ENCODE measurements around the gene CCDC74A.
A peak's percentile ranks its signal among the peaks of the same experiment; 100 is the strongest.
"Not testable (repeated sequence)": the region's sequence is repeated elsewhere in the genome, so short reads cannot be mapped to it uniquely, and the experiment has no call there.

The CCDC74A gene

GRCh38 chr2:131490616-131491468 is 36.8 kb upstream of the CCDC74A start:
- Histone ChIP-seq H3K4me3 (ENCODE audit: low read depth in 1 of 2, low read length in 2 of 2) (peak overlapping the region; percentile 30 to 83), H3K4me1 (ENCODE audit: control insufficient read depth in 1 of 2, insufficient read depth in 2 of 2, low read length in 2 of 2) (peaks cover 0 to 27% of the 10 kb centered on the region in 2 donors)
- H3K27me3 ChIP-seq (ENCODE audit: low read depth, low read length); H3K27ac ChIP-seq (ENCODE audit: low read length); H3K36me3 ChIP-seq (ENCODE audit: control insufficient read depth in 1 of 2, insufficient read depth in 2 of 2, low read length in 2 of 2); H3K9me3 ChIP-seq (ENCODE audit: control insufficient read depth in 1 of 2, low read length in 2 of 2): not testable (repeated sequence)

DNA sequence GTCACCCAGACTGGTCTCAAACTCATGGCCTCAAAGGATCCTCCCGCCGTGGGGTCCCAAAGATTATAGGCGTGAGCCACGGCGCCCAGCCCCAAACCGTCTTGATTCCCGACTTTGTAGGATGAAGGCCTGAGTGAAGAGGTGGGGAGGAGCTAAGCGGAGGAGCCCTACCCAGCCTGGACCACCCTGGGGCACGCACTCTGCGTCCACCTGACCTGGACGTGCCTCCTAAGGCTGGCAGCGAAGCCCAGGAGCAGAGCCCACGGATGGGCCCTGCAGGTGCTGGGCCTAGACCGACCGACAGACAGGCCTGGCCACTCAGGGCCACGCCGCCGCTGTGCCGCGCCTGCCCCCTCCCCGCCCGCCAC is 36.2 kb upstream of the CCDC74A start:
- not testable (repeated sequence) for H3K36me3 ChIP-seq (ENCODE audit: control insufficient read depth in 1 of 2, insufficient read depth in 2 of 2, low read length in 2 of 2); H3K9me3 ChIP-seq (ENCODE audit: control insufficient read depth in 1 of 2, low read length in 2 of 2); H3K27me3 ChIP-seq (ENCODE audit: low read depth, low read length); H3K27ac ChIP-seq (ENCODE audit: low read length)
- Histone ChIP-seq H3K4me3 (ENCODE audit: low read depth in 1 of 2, low read length in 2 of 2) (peak overlapping the region; percentile 30 to 83), H3K4me1 (ENCODE audit: control insufficient read depth in 1 of 2, insufficient read depth in 2 of 2, low read length in 2 of 2) (peaks cover 0 to 27% of the 10 kb centered on the region in 2 donors)

DNA sequence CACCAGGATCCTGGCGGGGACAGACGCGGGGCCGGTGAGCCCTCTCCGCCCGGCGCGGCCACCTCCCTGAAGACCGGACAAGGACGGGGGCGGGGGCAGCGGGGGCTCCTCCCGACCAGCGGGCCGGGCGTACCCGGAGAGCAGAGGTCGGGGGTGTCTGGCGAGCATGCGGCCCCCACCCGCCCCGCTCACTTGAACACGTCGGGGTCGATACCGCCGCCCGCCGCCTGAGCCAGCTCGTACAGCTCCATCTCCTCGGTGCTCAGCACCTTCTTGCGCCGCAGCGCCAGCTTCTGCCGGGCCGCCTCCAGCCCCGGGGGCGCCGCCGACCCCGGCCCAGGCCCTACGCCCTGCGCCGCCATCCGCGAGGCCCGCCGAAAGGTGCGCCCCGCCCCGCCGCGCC is 35.7 kb upstream of the CCDC74A start, which contains the start of gene MZT2A:
Gene MZT2A (minus strand): TSS at position 383 of the 403 bp plus-strand sequence. CDS start 21 bp downstream, at position 362.
- Histone ChIP-seq H3K4me1 (ENCODE audit: control insufficient read depth in 1 of 2, insufficient read depth in 2 of 2, low read length in 2 of 2) (peaks cover 0 to 27% of the 10 kb centered on the region in 2 donors), H3K27ac (ENCODE audit: low read length) (peak within 1 kb of the TSS; percentile 79), H3K4me3 (ENCODE audit: low read depth in 1 of 2, low read length in 2 of 2) (peak within 1 kb of the TSS; percentile 80 to 83)
- not testable (repeated sequence) for H3K36me3 ChIP-seq (ENCODE audit: control insufficient read depth in 1 of 2, insufficient read depth in 2 of 2, low read length in 2 of 2); H3K27me3 ChIP-seq (ENCODE audit: low read depth, low read length); H3K9me3 ChIP-seq (ENCODE audit: control insufficient read depth in 1 of 2, low read length in 2 of 2)

DNA sequence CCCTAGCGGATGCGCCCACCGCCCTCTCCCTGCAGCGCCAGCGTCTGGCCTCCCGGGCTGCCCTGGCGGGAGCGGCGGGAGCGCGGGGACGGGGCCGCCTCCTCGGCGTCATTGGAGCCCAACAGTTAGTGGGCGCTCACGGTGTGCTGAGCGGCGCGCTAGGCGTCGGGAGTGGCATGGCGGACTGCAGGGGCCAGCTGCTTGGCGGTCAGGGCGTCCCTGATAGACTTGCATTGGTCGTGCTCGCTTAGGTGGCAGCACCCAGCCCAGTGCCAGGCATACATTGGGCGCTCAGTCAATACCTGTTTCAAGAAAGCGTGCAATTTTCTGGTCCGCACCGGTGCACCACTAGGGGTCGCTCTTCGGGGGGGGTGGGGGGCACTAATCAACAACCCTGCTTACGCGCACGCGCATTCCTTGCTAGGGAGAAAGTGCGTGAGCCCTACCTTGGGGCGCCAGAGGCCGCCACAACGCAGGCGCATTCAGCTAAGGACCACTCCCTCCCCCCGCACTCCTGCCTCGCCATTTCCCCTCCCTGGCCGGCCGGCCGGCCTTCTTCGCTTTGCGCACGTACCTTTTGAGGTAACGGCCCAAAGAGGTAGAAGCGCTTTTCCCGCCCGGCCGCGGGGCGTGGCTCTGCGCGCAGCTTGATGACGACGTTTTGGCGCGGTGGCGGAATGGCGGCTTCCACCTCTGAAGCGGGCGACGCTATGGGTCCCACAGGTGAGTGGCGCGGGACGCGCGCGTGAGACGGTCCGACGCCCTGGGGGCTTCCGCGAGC is 35.1 kb upstream of the CCDC74A start:
- peaks cover 0 to 27% of the 10 kb centered on the region in 2 donors for H3K4me1 ChIP-seq (ENCODE audit: control insufficient read depth in 1 of 2, insufficient read depth in 2 of 2, low read length in 2 of 2)
- H3K9me3 ChIP-seq (ENCODE audit: control insufficient read depth in 1 of 2, low read length in 2 of 2), result no peaks in the 10 kb centered on the region
- peak overlapping the region; percentile 80 to 83 for H3K4me3 ChIP-seq (ENCODE audit: low read depth in 1 of 2, low read length in 2 of 2)
- H3K27ac ChIP-seq (ENCODE audit: low read length), result peak overlapping the region; percentile 79
- no peaks in the 10 kb centered on the region for H3K36me3 ChIP-seq (ENCODE audit: control insufficient read depth in 1 of 2, insufficient read depth in 2 of 2, low read length in 2 of 2)
- no peaks in the 10 kb centered on the region for H3K27me3 ChIP-seq (ENCODE audit: low read depth, low read length)

DNA sequence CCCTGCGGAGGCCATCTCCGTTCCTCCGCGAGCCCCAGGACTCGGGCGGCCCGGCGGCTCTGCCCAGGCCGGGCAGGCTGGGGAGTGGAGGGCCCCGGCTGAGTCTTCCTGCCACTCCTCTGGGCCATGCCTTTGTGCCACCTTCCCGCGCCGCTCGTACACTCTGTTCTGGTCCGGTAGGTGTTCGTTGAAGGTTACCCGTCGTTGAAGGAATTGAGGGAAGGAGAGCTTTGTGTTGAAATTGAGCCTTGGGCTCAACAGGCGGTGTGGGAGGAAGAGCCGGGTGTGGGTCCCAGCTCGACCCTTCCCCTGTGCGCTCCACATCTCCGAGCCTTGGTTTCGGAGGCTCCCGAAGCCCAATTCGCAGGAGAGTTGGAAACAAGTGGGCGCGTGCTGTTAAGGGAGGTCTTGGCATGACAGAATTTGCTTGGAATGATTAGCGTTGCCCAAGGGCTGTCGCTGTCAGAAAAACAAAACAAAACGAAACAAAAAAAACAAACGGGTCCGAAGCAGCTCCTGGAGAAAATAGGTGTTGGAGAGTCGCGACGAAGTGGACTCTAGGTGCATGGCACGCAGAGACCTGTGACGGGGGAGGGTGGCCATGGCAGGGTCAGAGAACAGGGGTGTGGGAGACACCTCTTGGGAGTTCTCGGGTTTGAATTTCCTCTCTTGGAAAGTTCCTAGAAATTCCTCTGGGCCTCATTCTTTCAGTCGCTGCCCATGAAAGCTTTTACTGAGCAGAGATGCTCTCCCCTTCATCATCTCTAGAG is 34.3 kb upstream of the CCDC74A start:
- H3K4me3 ChIP-seq (ENCODE audit: low read depth in 1 of 2, low read length in 2 of 2), result peak overlapping the region; percentile 80 to 83
- H3K27ac ChIP-seq (ENCODE audit: low read length), result peak overlapping the region; percentile 79
- peaks cover 0 to 27% of the 10 kb centered on the region in 2 donors for H3K4me1 ChIP-seq (ENCODE audit: control insufficient read depth in 1 of 2, insufficient read depth in 2 of 2, low read length in 2 of 2)
- peaks cover 0 to 5% of the 10 kb centered on the region in 2 donors for H3K36me3 ChIP-seq (ENCODE audit: control insufficient read depth in 1 of 2, insufficient read depth in 2 of 2, low read length in 2 of 2)
- H3K27me3 ChIP-seq (ENCODE audit: low read depth, low read length), result no peaks in the 10 kb centered on the region
- no peaks in the 10 kb centered on the region for H3K9me3 ChIP-seq (ENCODE audit: control insufficient read depth in 1 of 2, low read length in 2 of 2)

- H3K36me3 ChIP-seq (ENCODE audit: control insufficient read depth in 1 of 2, insufficient read depth in 2 of 2, low read length in 2 of 2), result peaks cover 0 to 16% of the 10 kb centered on the region in 2 donors
- peaks cover 0 to 25% of the 10 kb centered on the region in 2 donors for H3K4me1 ChIP-seq (ENCODE audit: control insufficient read depth in 1 of 2, insufficient read depth in 2 of 2, low read length in 2 of 2)
- H3K9me3 ChIP-seq (ENCODE audit: control insufficient read depth in 1 of 2, low read length in 2 of 2); H3K27ac ChIP-seq (ENCODE audit: low read length); H3K27me3 ChIP-seq (ENCODE audit: low read depth, low read length); H3K4me3 ChIP-seq (ENCODE audit: low read depth in 1 of 2, low read length in 2 of 2): not testable (repeated sequence)
Observed at GRCh38 chr2:131495506-131495905, 32.2 kb upstream of the CCDC74A start.

DNA sequence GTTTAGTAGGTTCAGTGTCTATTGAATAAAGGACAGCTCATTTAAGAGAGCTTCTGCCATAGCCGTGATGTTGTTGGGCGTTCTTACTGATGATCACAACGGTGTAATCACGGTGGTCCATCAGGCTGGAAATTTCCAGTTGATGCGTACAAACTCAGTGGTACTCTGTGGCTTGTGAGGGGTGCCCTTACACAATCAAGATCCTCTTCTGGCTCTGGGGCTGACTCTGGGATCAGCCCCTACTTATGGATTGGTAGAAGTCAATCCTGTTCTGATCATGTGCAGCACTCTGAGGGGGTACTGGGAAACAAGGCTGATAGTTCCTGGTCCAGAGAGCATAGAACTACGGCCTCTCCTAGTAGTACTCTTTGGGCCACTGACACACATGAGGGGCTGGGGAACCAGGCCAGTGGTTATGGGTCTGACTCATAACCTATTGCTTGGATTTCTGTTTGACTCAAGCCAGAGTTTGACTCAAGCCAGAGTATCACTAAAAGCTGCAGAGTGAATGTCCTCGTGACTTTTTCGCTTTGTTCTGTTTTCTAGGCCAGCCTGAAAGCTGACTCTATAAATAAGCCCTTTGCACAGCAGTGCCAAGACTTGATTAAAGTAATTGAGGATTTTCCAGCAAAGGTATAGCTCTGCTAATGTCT is 29.2 kb upstream of the CCDC74A start:
- Histone ChIP-seq H3K4me1 (ENCODE audit: control insufficient read depth in 1 of 2, insufficient read depth in 2 of 2, low read length in 2 of 2) (peaks cover 0 to 16% of the 10 kb centered on the region in 2 donors), H3K36me3 (ENCODE audit: control insufficient read depth in 1 of 2, insufficient read depth in 2 of 2, low read length in 2 of 2) (peaks cover 0 to 38% of the 10 kb centered on the region in 2 donors)
- H3K9me3 ChIP-seq (ENCODE audit: control insufficient read depth in 1 of 2, low read length in 2 of 2); H3K27me3 ChIP-seq (ENCODE audit: low read depth, low read length); H3K27ac ChIP-seq (ENCODE audit: low read length); H3K4me3 ChIP-seq (ENCODE audit: low read depth in 1 of 2, low read length in 2 of 2): not testable (repeated sequence)

DNA sequence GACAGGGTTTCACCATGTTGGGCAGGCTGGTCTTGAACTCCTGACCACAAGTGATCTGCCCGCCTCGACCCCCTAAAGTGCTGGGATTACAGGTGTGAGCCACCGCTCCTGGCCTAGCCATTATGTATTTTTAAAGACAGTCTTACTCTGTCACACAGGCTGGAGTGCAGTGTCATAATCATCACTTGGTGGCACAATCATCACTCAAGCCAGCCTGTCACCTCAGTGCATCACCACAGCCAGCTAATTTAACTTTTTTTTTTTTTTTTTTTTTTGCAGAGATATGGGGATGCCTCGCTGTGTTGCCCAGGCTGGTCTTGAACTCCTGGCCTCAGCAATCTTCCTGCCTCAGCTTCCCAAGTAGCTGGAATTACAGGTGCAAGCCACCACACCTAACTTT is 24.1 kb upstream of the CCDC74A start:
- not testable (repeated sequence) for H3K9me3 ChIP-seq (ENCODE audit: control insufficient read depth in 1 of 2, low read length in 2 of 2); H3K4me1 ChIP-seq (ENCODE audit: control insufficient read depth in 1 of 2, insufficient read depth in 2 of 2, low read length in 2 of 2); H3K4me3 ChIP-seq (ENCODE audit: low read depth in 1 of 2, low read length in 2 of 2); H3K27me3 ChIP-seq (ENCODE audit: low read depth, low read length); H3K27ac ChIP-seq (ENCODE audit: low read length)
- peaks cover 6 to 67% of the 10 kb centered on the region in 2 donors for H3K36me3 ChIP-seq (ENCODE audit: control insufficient read depth in 1 of 2, insufficient read depth in 2 of 2, low read length in 2 of 2)

DNA sequence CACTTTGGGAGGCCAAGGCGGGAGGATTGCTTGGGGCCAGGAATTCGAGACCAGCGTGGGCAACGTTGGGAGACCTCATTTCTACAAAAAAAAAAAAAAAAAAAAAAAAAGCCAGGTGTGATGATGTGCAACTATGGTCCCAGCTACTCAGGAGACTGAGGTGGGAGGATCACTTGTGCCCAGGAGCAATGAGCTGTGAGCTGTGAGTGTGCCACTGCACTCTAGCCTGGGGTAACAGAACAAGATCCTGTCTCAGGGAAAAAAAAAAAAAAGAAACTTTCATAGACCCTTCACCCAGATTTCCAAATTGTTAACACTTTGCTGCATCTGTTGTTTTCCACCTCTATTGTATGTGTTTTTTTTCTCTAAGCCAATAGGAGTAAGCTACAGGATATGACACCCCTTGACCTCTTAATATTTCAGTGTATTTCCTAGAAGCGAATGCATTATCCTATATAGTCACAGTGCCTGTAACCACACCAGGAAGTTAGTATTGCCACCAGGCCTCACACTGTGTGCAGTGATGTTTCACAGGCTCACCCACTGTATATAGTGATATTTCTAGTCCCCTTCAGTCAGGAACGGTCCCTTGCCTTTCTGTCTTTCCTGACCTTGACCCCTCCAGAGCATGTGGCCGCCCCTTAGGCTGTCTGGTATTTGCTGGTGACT is 23.5 kb upstream of the CCDC74A start:
- H3K4me3 ChIP-seq (ENCODE audit: low read depth in 1 of 2, low read length in 2 of 2); H3K9me3 ChIP-seq (ENCODE audit: control insufficient read depth in 1 of 2, low read length in 2 of 2); H3K27ac ChIP-seq (ENCODE audit: low read length); H3K4me1 ChIP-seq (ENCODE audit: control insufficient read depth in 1 of 2, insufficient read depth in 2 of 2, low read length in 2 of 2); H3K27me3 ChIP-seq (ENCODE audit: low read depth, low read length): not testable (repeated sequence)
- peaks cover 6 to 66% of the 10 kb centered on the region in 2 donors for H3K36me3 ChIP-seq (ENCODE audit: control insufficient read depth in 1 of 2, insufficient read depth in 2 of 2, low read length in 2 of 2)

- H3K27ac ChIP-seq (ENCODE audit: low read length), result no peak overlapping the region
- H3K4me3 ChIP-seq (ENCODE audit: low read depth in 1 of 2, low read length in 2 of 2), result no peak overlapping the region
- H3K27me3 ChIP-seq (ENCODE audit: low read depth, low read length), result no peaks in the 10 kb centered on the region
- H3K36me3 ChIP-seq (ENCODE audit: control insufficient read depth in 1 of 2, insufficient read depth in 2 of 2, low read length in 2 of 2), result peaks cover 6 to 60% of the 10 kb centered on the region in 2 donors
- no peaks in the 10 kb centered on the region for H3K4me1 ChIP-seq (ENCODE audit: control insufficient read depth in 1 of 2, insufficient read depth in 2 of 2, low read length in 2 of 2)
- H3K9me3 ChIP-seq (ENCODE audit: control insufficient read depth in 1 of 2, low read length in 2 of 2), result no peaks in the 10 kb centered on the region
Observed at GRCh38 chr2:131509615-131510014, 18.1 kb upstream of the CCDC74A start.
